A549 (cell line): Measurements from ENCODE around the gene KRT79. TPM values are rescaled to one million over a fixed set of nuclear protein-coding genes. Genes with fewer than 3 reads are reported as not detected.

ENCODE experiments used
- ATAC-seq, 2 experiments: fragments of 200-7000 bp in 1 of 2; fragments of >200 bp in 1 of 2; cut with Nextera tagmentation in 1 of 2; cut with Tn5 transposase in 1 of 2; 3 replicates each; pipeline versions ENCODE4 v1.8.0 to v1.9.1; 2018 to 2020; ENCODE audit warnings: mild to moderate bottlenecking in 1 of 2, moderate library complexity in 1 of 2
- CTCF ChIA-PET: fragments of 300-600 bp; sonication (Branson Sonifier 250); formaldehyde crosslinking; extraction: SDS; loops from one replicate; lab custom pipeline; 2021; ENCODE audit warnings: antibody characterized with exemption, inconsistent platforms; lab: Yijun Ruan, JAX
- POLR2A ChIA-PET: fragments of 350-600 bp; formaldehyde crosslinking; extraction: SDS; loops from one replicate; lab custom pipeline; 2021; ENCODE audit warnings: antibody characterized with exemption, inconsistent platforms; lab: Yijun Ruan, JAX
- DNase-seq, 2 experiments: peaks; one replicate each; pipeline versions ENCODE4 v3.0.0 to v3.0.0-alpha.2; 2011 to 2016; ENCODE audit warnings: low read depth in 1 of 2, low spot score in 1 of 2
- FAIRE-seq: peaks from 2 replicates; lab custom pipeline; 2011; peaks lifted over from hg19 to GRCh38; lab: Jason Lieb, UNC
- H3K27ac ChIP-seq, 2 experiments: fragments of >200 bp; sonication (Bioruptor Twin); formaldehyde crosslinking; 3 replicates each; pipeline ENCODE4 v1.5.1; 2016 to 2017
- H3K4me1 ChIP-seq: fragments of >200 bp; sonication (Bioruptor Twin); formaldehyde crosslinking; 3 replicates; pipeline ENCODE4 v1.6.1; 2016
- H3K4me2 ChIP-seq: fragments of >200 bp; sonication (Bioruptor Twin); formaldehyde crosslinking; 3 replicates; pipeline ENCODE4 v1.6.1; 2016
- H3K4me3 ChIP-seq: fragments of >200 bp; sonication (Bioruptor Twin); formaldehyde crosslinking; 3 replicates; pipeline ENCODE4 v1.5.1; 2016
- H3K9me3 ChIP-seq: fragments of >200 bp; sonication (Bioruptor Twin); formaldehyde crosslinking; 3 replicates; pipeline ENCODE4 v1.6.1; 2016
- ATOH8 ChIP-seq: fragments of 250-450 bp; sonication (Bioruptor Pico); IDR thresholded peaks from 2 replicates; pipeline ENCODE4 v1.5.0; 2020; ENCODE audit warnings: low read depth, mild to moderate bottlenecking, moderate library complexity
- CHD2 ChIP-seq: fragments of 150-350 bp; IDR thresholded peaks from 2 replicates; pipeline ENCODE4 v1.6.1; 2014; ENCODE audit warnings: low read length; ENCODE audit not compliant: partially characterized antibody
- CHD4 ChIP-seq: fragments of 200-600 bp; sonication (generic); IDR thresholded peaks from 2 replicates; pipeline ENCODE4 v1.6.1; 2016; ENCODE audit warnings: antibody characterized with exemption, mild to moderate bottlenecking, borderline replicate concordance
- CTCF ChIP-seq: fragments of >200 bp; sonication (Bioruptor Twin); formaldehyde crosslinking; IDR thresholded peaks from 3 replicates; pipeline ENCODE4 v1.5.1; 2016
- E2F6 ChIP-seq: IDR thresholded peaks from 2 replicates; pipeline ENCODE4 v1.6.1; 2012; ENCODE audit warnings: low read depth, borderline replicate concordance
- EP300 ChIP-seq, 2 experiments: fragments of >200 bp; sonication (Bioruptor Twin); formaldehyde crosslinking; IDR thresholded peaks; 2 replicates in 1 of 2; 3 replicates in 1 of 2; pipeline ENCODE4 v1.6.1; 2016 to 2017
- FOSB ChIP-seq: fragments of 250-450 bp; sonication (Bioruptor Pico); IDR thresholded peaks from 2 replicates; pipeline ENCODE4 v1.5.0; 2020; ENCODE audit warnings: mild to moderate bottlenecking, moderate library complexity
- HES2 ChIP-seq: fragments of >200 bp; sonication (Bioruptor Twin); formaldehyde crosslinking; IDR thresholded peaks from 2 replicates; pipeline ENCODE4 v1.6.1; 2016
- HEYL ChIP-seq: fragments of 250-450 bp; sonication (Bioruptor Pico); IDR thresholded peaks from 2 replicates; pipeline ENCODE4 v1.8.0; 2021; ENCODE audit warnings: mild to moderate bottlenecking, moderate library complexity
- HOXA7 ChIP-seq: fragments of 250-450 bp; sonication (Bioruptor Pico); IDR thresholded peaks from 2 replicates; pipeline ENCODE4 v1.5.0; 2020; ENCODE audit warnings: mild to moderate bottlenecking, moderate library complexity
- HOXB13 ChIP-seq: fragments of 250-450 bp; sonication (Bioruptor Pico); IDR thresholded peaks from 2 replicates; pipeline ENCODE4 v1.5.0; 2020; ENCODE audit warnings: low read depth, mild to moderate bottlenecking, moderate library complexity
- HOXB5 ChIP-seq: fragments of 250-450 bp; sonication (Bioruptor Pico); IDR thresholded peaks from 2 replicates; pipeline ENCODE4 v1.5.0; 2020; ENCODE audit warnings: mild to moderate bottlenecking, moderate library complexity
- JUN ChIP-seq, 2 experiments: fragments of >200 bp; sonication (Bioruptor Twin); formaldehyde crosslinking; IDR thresholded peaks; 2 replicates in 1 of 2; 3 replicates in 1 of 2; pipeline ENCODE4 v1.6.1; 2016 to 2017
- KDM5A ChIP-seq: fragments of 200-600 bp; sonication (generic); IDR thresholded peaks from 2 replicates; pipeline ENCODE4 v1.6.1; 2016; ENCODE audit warnings: antibody characterized with exemption, mild to moderate bottlenecking
- MAFK ChIP-seq: fragments of 450-650 bp; IDR thresholded peaks from 2 replicates; pipeline ENCODE4 v1.6.1; 2014; ENCODE audit not compliant: partially characterized antibody
- MAX ChIP-seq: IDR thresholded peaks from 2 replicates; pipeline ENCODE4 v1.6.1; 2012
- MYC ChIP-seq: IDR thresholded peaks from 2 replicates; pipeline ENCODE4 v1.6.1; 2012; ENCODE audit warnings: mild to moderate bottlenecking, inconsistent platforms, low read length, improper control_type of control experiment, borderline replicate concordance
- NFE2L2 ChIP-seq: fragments of 150-350 bp; conservative IDR thresholded peaks from 2 replicates; pipeline ENCODE4 v1.6.1; 2014; ENCODE audit warnings: low read length
- NPAS2 ChIP-seq: fragments of 250-450 bp; sonication (Bioruptor Pico); IDR thresholded peaks from 2 replicates; pipeline ENCODE4 v1.8.0; 2022; ENCODE audit warnings: mild to moderate bottlenecking, moderate library complexity, borderline replicate concordance
- PBX3 ChIP-seq: IDR thresholded peaks from 2 replicates; pipeline ENCODE4 v1.6.1; 2012
- POLR2A ChIP-seq: IDR thresholded peaks from 2 replicates; pipeline ENCODE4 v1.6.1; 2012; ENCODE audit warnings: mild to moderate bottlenecking, low read length
- RCOR1 ChIP-seq: fragments of 150-350 bp; IDR thresholded peaks from 2 replicates; pipeline ENCODE4 v1.6.1; 2014; ENCODE audit warnings: antibody characterized with exemption, low read length, low read depth
- REST ChIP-seq: fragments of 200-600 bp; sonication (generic); IDR thresholded peaks from 2 replicates; pipeline ENCODE4 v1.6.1; 2016; ENCODE audit warnings: antibody characterized with exemption, mild to moderate bottlenecking, moderate library complexity
- RNF2 ChIP-seq: fragments of 200-600 bp; sonication (generic); IDR thresholded peaks from 2 replicates; pipeline ENCODE4 v1.6.1; 2016; ENCODE audit warnings: low read depth, mild to moderate bottlenecking, antibody characterized with exemption, moderate library complexity, borderline replicate concordance
- SREBF2 ChIP-seq: fragments of 450-650 bp; IDR thresholded peaks from 2 replicates; pipeline ENCODE4 v1.6.1; 2014; ENCODE audit warnings: mild to moderate bottlenecking, moderate library complexity
- TFCP2L1 ChIP-seq: fragments of 250-450 bp; sonication (Bioruptor Pico); IDR thresholded peaks from 2 replicates; pipeline ENCODE4 v1.5.0; 2021; ENCODE audit warnings: mild to moderate bottlenecking
- TP53 ChIP-seq: fragments of 250-450 bp; sonication (Bioruptor Pico); IDR thresholded peaks from 2 replicates; pipeline ENCODE4 v1.5.0; 2021; ENCODE audit warnings: mild to moderate bottlenecking, moderate library complexity
- ZC3H11A ChIP-seq: fragments of 450-650 bp; IDR thresholded peaks from 2 replicates; pipeline ENCODE4 v1.6.1; 2014; ENCODE audit warnings: antibody characterized with exemption, mild to moderate bottlenecking
- ZFP36 ChIP-seq: fragments of 450-650 bp; IDR thresholded peaks from 2 replicates; pipeline ENCODE4 v1.6.1; 2014; ENCODE audit warnings: borderline replicate concordance; ENCODE audit not compliant: partially characterized antibody
- ZSCAN20 ChIP-seq: fragments of 250-450 bp; sonication (Bioruptor Pico); IDR thresholded peaks from 2 replicates; pipeline ENCODE4 v1.8.0; 2022; ENCODE audit warnings: mild to moderate bottlenecking, moderate library complexity
- WGBS: methylation state at CpG from one replicate; pipeline ENCODE4 v1.1.6; 2017; ENCODE audit errors: missing lambda C conversion rate; 5-methylcytosine and 5-hydroxymethylcytosine counted together
- polyA plus RNA-seq, 4 experiments: library from polyadenylated mRNA; depleted of rRNA in 3 of 4; stranded (reverse); fragments of >200 nt; fragmentation: RNase III in 1 of 4; extraction: RNeasy Plus Mini Kit Qiagen cat#74134 plus additional on column Dnase treatment in 1 of 4; gene quantifications; 2 replicates in 3 of 4; 3 replicates in 1 of 4; pipeline ENCODE4 v1.2.3, GENCODE V29; 2011 to 2017

KRT79 gene
- polyA plus RNA-seq, 2 of the 4 experiments (the other 2 are of a cell fraction): 0.05 TPM; not detected in 1

GRCh38 chr12:52879394-52880351 is 45.6 kb upstream of the KRT79 start:
- peak; percentile 82 to 98 for DNase-seq
- ATAC-seq: peak; percentile 88 to 90
- WGBS: 3% methylated on average over 24 of the region's 38 CpGs
- H3K9me3 ChIP-seq: no peaks in the 10 kb centered on the region
- H3K4me2 ChIP-seq: peak overlapping the region; percentile 77
- FAIRE-seq: peak; percentile 46
- CTCF ChIA-PET: interaction anchor here (0.6 to 25.7 kb wide), 145 partner anchors 8 to 887 kb away, joined by 3 to 1736 read pairs (median 5); partner anchors contain the start of genes ATG101, KRT3, KRT7 and KRT71
- peaks cover 61% of the 10 kb centered on the region for H3K4me1 ChIP-seq
- 0 out of 3 replicates have a peak overlapping the region, but pooled peaks have one; percentile 14 for H3K4me3 ChIP-seq
- peak overlapping the region; percentile 94 to 97 for H3K27ac ChIP-seq
- POLR2A ChIA-PET: interaction anchor here (0.7 to 2.4 kb wide), 17 partner anchors 9 to 854 kb away, joined by 3 to 21 read pairs (median 5); partner anchors contain the start of genes ATG101 and KRT8
- peak; percentile 69; the same call in 1 of the 2 replicates for TF ChIP-seq FOSB (CRISPR knock-in tag)
- no peak for TF ChIP-seq SREBF2
- no peak for TF ChIP-seq EP300 (IDR thresholded peaks at IDR 0.05)
- no peak for TF ChIP-seq HOXA7 (CRISPR knock-in tag)
- peak; percentile 89 for TF ChIP-seq HOXB5 (CRISPR knock-in tag)
- TF ChIP-seq REST: no peak
- no peak; the same call in 1 of the 2 replicates for TF ChIP-seq RCOR1
- TF ChIP-seq ZFP36: no peak
- TF ChIP-seq HOXB13 (CRISPR knock-in tag): peak; percentile 92; the same call in 1 of the 2 replicates
- TF ChIP-seq CTCF: peak; percentile 97
- peak; percentile 14; the same call in 1 of the 2 replicates for TF ChIP-seq NPAS2
- TF ChIP-seq MAFK: no peak
- no peak for TF ChIP-seq CHD4
- no peak for TF ChIP-seq KDM5A
- no peak for TF ChIP-seq ZC3H11A
- TF ChIP-seq ATOH8: peak; percentile 73; the same call in 1 of the 2 replicates
- TF ChIP-seq E2F6: peak; percentile 68
- TF ChIP-seq RNF2: no peak
- peak; percentile 96 for TF ChIP-seq ZSCAN20
- peak; percentile 80; the same call in 1 of the 2 replicates for TF ChIP-seq TP53
- TF ChIP-seq JUN (IDR thresholded peaks at IDR 0.05): peak in 1 of 2 experiments; percentile 58; a peak in 2 of 5 replicates
- no peak for TF ChIP-seq CHD2
- TF ChIP-seq POLR2A: 0 out of 2 replicates have a peak, but pooled peaks have one; percentile 23
- peak; percentile 72; the same call in 1 of the 2 replicates for TF ChIP-seq MYC
- TF ChIP-seq TFCP2L1 (CRISPR knock-in tag): peak; percentile 62; the same call in 1 of the 2 replicates
- no peak; the same call in 1 of the 2 replicates for TF ChIP-seq NFE2L2
- TF ChIP-seq PBX3: no peak
- peak; percentile 95 for TF ChIP-seq MAX
- no peak for TF ChIP-seq HES2
- 0 out of 2 replicates have a peak, but pooled peaks have one; percentile 23 for TF ChIP-seq HEYL (CRISPR knock-in tag)
